ENCODE data around the gene KANK2. TPM values are rescaled to one million over a fixed set of nuclear protein-coding genes. Genes with fewer than 3 reads are reported as not detected.

The KANK2 gene
- total and polyA plus RNA-seq, 2 experiments from 2014 or later: 15.9 to 65.4 TPM

GRCh38 chr19:11141937-11142527, 55.3 kb downstream of the KANK2 start:
- Histone ChIP-seq H3F3A (replicated peaks; ENCODE audit: low read depth) (peaks cover 32% of the 10 kb centered on the region), H3K27me3 (ENCODE audit: insufficient read depth) (no peaks in the 10 kb centered on the region), H3K4me3 (no peak overlapping the region), H3K27ac (ENCODE audit: low read depth) (peak overlapping the region; percentile 79), H2AFZ (no peak overlapping the region), H3K79me2 (replicated peaks; ENCODE audit: insufficient read depth) (no peaks in the 10 kb centered on the region), H3K4me2 (peak overlapping the region; percentile 71; the same call in 1 of the 2 replicates), H3K9me2 (ENCODE audit: insufficient read depth) (no peaks in the 10 kb centered on the region), H3K36me3 (ENCODE audit: insufficient read depth) (peaks cover 10% of the 10 kb centered on the region), H3K4me1 (ENCODE audit: insufficient read depth) (peaks cover 39% of the 10 kb centered on the region), H4K20me1 (replicated peaks; ENCODE audit: insufficient read depth) (peaks cover 3% of the 10 kb centered on the region)
- Mint-ChIP-seq H3K4me3 (no peak overlapping the region), H3K9me3 (no peaks in the 10 kb centered on the region), H3K4me1 (peaks cover 23% of the 10 kb centered on the region), H3K27me3 (ENCODE audit: insufficient read depth, low read depth, poor library complexity) (peaks cover 20% of the 10 kb centered on the region), H3K36me3 (ENCODE audit: low read depth) (peaks cover 21% of the 10 kb centered on the region), H3K27ac (no peak overlapping the region; the same call in 1 of the 2 replicates)
- DNase-seq (ENCODE audit: low spot score) (no peak), ATAC-seq (no peak)
- TF ChIP-seq, protein P1, sequence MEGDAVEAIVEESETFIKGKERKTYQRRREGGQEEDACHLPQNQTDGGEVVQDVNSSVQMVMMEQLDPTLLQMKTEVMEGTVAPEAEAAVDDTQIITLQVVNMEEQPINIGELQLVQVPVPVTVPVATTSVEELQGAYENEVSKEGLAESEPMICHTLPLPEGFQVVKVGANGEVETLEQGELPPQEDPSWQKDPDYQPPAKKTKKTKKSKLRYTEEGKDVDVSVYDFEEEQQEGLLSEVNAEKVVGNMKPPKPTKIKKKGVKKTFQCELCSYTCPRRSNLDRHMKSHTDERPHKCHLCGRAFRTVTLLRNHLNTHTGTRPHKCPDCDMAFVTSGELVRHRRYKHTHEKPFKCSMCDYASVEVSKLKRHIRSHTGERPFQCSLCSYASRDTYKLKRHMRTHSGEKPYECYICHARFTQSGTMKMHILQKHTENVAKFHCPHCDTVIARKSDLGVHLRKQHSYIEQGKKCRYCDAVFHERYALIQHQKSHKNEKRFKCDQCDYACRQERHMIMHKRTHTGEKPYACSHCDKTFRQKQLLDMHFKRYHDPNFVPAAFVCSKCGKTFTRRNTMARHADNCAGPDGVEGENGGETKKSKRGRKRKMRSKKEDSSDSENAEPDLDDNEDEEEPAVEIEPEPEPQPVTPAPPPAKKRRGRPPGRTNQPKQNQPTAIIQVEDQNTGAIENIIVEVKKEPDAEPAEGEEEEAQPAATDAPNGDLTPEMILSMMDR (conservative IDR thresholded peaks at IDR 0.05; ENCODE audit: low read depth in 2 of 2): peak; percentile 10 to 51; a peak in 2 of 4 replicates
- TF ChIP-seq JUNB (IDR thresholded peaks at IDR 0.05; ENCODE audit: unreplicated experiment): no peak

GRCh38 chr19:11140896-11141295, 56.4 kb downstream of the KANK2 start:
- H3K27me3 Mint-ChIP-seq (ENCODE audit: insufficient read depth, low read depth, poor library complexity): peaks cover 21% of the 10 kb centered on the region
- Histone ChIP-seq H3K27me3 (ENCODE audit: insufficient read depth) (no peaks in the 10 kb centered on the region), H3K27ac (ENCODE audit: low read depth) (no peak overlapping the region), H3K4me1 (ENCODE audit: insufficient read depth) (peaks cover 39% of the 10 kb centered on the region), H3K79me2 (replicated peaks; ENCODE audit: insufficient read depth) (no peaks in the 10 kb centered on the region), H2AFZ (no peak overlapping the region), H3K4me3 (no peak overlapping the region), H3K4me2 (no peak overlapping the region), H3K36me3 (ENCODE audit: insufficient read depth) (peaks cover 7% of the 10 kb centered on the region), H3F3A (replicated peaks; ENCODE audit: low read depth) (peaks cover 34% of the 10 kb centered on the region), H4K20me1 (replicated peaks; ENCODE audit: insufficient read depth) (peaks cover 2% of the 10 kb centered on the region), H3K9me2 (ENCODE audit: insufficient read depth) (no peaks in the 10 kb centered on the region)
- peaks cover 10% of the 10 kb centered on the region for H3K36me3 Mint-ChIP-seq (ENCODE audit: low read depth)
- no peak overlapping the region for H3K27ac Mint-ChIP-seq
- peaks cover 2% of the 10 kb centered on the region; the same call in 1 of the 3 replicates for H3K9me3 Mint-ChIP-seq
- no peak for DNase-seq (ENCODE audit: low spot score)
- no peak overlapping the region for H3K4me3 Mint-ChIP-seq
- peaks cover 23% of the 10 kb centered on the region for H3K4me1 Mint-ChIP-seq
- ATAC-seq: no peak
- TF ChIP-seq CREB1 (CRISPR knock-in tag; IDR thresholded peaks at IDR 0.05; ENCODE audit: low read depth) (no peak), POLR2AphosphoS5 (IDR thresholded peaks at IDR 0.05; ENCODE audit: low read depth) (no peak), ZNF114 (CRISPR knock-in tag; IDR thresholded peaks at IDR 0.05) (no peak), EZH2 (IDR thresholded peaks at IDR 0.05; ENCODE audit: low read depth, unreplicated experiment) (no peak), JUNB (IDR thresholded peaks at IDR 0.05; ENCODE audit: unreplicated experiment) (no peak), ZNF331 (CRISPR knock-in tag; IDR thresholded peaks at IDR 0.05; ENCODE audit: low read depth) (no peak), NANOG (IDR thresholded peaks at IDR 0.05; ENCODE audit: borderline replicate concordance) (no peak)
- TF ChIP-seq, protein P2, sequence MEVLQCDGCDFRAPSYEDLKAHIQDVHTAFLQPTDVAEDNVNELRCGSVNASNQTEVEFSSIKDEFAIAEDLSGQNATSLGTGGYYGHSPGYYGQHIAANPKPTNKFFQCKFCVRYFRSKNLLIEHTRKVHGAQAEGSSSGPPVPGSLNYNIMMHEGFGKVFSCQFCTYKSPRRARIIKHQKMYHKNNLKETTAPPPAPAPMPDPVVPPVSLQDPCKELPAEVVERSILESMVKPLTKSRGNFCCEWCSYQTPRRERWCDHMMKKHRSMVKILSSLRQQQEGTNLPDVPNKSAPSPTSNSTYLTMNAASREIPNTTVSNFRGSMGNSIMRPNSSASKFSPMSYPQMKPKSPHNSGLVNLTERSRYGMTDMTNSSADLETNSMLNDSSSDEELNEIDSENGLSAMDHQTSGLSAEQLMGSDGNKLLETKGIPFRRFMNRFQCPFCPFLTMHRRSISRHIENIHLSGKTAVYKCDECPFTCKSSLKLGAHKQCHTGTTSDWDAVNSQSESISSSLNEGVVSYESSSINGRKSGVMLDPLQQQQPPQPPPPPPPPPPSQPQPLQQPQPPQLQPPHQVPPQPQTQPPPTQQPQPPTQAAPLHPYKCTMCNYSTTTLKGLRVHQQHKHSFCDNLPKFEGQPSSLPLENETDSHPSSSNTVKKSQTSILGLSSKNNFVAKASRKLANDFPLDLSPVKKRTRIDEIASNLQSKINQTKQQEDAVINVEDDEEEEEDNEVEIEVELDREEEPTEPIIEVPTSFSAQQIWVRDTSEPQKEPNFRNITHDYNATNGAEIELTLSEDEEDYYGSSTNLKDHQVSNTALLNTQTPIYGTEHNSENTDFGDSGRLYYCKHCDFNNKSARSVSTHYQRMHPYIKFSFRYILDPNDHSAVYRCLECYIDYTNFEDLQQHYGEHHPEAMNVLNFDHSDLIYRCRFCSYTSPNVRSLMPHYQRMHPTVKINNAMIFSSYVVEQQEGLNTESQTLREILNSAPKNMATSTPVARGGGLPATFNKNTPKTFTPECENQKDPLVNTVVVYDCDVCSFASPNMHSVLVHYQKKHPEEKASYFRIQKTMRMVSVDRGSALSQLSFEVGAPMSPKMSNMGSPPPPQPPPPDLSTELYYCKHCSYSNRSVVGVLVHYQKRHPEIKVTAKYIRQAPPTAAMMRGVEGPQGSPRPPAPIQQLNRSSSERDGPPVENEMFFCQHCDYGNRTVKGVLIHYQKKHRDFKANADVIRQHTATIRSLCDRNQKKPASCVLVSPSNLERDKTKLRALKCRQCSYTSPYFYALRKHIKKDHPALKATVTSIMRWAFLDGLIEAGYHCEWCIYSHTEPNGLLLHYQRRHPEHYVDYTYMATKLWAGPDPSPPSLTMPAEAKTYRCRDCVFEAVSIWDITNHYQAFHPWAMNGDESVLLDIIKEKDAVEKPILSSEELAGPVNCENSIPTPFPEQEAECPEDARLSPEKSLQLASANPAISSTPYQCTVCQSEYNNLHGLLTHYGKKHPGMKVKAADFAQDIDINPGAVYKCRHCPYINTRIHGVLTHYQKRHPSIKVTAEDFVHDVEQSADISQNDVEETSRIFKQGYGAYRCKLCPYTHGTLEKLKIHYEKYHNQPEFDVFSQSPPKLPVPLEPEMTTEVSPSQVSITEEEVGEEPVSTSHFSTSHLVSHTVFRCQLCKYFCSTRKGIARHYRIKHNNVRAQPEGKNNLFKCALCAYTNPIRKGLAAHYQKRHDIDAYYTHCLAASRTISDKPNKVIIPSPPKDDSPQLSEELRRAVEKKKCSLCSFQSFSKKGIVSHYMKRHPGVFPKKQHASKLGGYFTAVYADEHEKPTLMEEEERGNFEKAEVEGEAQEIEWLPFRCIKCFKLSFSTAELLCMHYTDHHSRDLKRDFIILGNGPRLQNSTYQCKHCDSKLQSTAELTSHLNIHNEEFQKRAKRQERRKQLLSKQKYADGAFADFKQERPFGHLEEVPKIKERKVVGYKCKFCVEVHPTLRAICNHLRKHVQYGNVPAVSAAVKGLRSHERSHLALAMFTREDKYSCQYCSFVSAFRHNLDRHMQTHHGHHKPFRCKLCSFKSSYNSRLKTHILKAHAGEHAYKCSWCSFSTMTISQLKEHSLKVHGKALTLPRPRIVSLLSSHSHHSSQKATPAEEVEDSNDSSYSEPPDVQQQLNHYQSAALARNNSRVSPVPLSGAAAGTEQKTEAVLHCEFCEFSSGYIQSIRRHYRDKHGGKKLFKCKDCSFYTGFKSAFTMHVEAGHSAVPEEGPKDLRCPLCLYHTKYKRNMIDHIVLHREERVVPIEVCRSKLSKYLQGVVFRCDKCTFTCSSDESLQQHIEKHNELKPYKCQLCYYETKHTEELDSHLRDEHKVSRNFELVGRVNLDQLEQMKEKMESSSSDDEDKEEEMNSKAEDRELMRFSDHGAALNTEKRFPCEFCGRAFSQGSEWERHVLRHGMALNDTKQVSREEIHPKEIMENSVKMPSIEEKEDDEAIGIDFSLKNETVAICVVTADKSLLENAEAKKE (CRISPR knock-in tag; IDR thresholded peaks at IDR 0.05): no peak
- TF ChIP-seq, protein P3, sequence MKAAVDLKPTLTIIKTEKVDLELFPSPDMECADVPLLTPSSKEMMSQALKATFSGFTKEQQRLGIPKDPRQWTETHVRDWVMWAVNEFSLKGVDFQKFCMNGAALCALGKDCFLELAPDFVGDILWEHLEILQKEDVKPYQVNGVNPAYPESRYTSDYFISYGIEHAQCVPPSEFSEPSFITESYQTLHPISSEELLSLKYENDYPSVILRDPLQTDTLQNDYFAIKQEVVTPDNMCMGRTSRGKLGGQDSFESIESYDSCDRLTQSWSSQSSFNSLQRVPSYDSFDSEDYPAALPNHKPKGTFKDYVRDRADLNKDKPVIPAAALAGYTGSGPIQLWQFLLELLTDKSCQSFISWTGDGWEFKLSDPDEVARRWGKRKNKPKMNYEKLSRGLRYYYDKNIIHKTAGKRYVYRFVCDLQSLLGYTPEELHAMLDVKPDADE (IDR thresholded peaks at IDR 0.05): no peak
- TF ChIP-seq, protein P1 (conservative IDR thresholded peaks at IDR 0.05; ENCODE audit: low read depth in 2 of 2): no peak

Measured in GM23338 (cell line).